GM12801 (cell line): ENCODE measurements around the gene PARD3.

Experiments
- CTCF ChIP-seq: IDR thresholded peaks from one replicate; pipeline ENCODE4 v1.5.1; 2011; ENCODE audit warnings: control low read depth; ENCODE audit not compliant: insufficient read length; ENCODE audit errors: extremely low read depth

The PARD3 gene

GRCh38 chr10:34638406-34639054 lies 176.6 kb downstream of the PARD3 start:
- TF ChIP-seq CTCF: peak; percentile 28

DNA sequence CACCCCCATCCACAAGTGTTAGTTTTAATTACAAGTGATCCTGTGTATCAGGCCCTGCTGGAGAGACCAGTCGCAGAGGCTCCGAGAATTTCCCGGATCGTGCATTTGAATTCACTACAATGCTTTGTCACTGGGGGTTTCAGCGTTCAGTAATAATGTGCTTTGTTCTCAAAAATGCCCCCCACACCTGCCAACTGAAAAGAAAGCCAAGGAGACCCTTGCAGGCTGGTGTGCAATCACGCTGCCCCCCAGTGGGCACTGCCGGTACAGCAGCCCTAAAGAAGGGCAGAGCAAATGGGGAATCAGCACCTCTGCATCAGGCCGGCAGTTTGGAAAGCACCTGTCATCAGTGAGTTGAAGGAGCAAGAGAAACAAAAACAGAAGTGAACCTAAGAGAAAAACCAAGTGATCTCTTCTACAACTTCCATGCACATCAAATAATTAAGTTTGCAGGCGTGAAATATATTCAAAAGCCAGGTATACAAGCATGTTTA lies 177.6 kb downstream of the PARD3 start:
- TF ChIP-seq CTCF: no peak

GRCh38 chr10:34635111-34635510 lies 180.0 kb downstream of the PARD3 start:
- no peak for TF ChIP-seq CTCF

GRCh38 chr10:34633374-34633773 lies 181.7 kb downstream of the PARD3 start:
- no peak for TF ChIP-seq CTCF

DNA sequence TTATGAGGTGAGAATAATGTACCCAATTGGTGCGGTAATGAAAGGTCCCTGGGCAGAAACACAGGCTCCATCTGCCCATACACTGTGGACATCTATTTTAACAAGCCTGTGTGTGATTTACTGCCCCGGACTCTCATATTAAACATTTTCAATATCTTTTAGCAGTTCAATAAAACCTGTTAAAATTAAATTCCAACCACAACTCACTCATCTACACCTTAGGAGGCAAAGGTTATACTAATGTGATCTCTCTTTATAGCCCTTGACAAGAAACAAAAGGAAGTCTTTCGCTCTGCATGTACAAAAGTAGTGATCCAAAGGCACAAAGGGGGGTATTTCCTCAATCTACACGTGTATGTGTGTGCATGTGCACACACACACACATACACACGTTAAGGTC lies 186.0 kb downstream of the PARD3 start:
- TF ChIP-seq CTCF: no peak

DNA sequence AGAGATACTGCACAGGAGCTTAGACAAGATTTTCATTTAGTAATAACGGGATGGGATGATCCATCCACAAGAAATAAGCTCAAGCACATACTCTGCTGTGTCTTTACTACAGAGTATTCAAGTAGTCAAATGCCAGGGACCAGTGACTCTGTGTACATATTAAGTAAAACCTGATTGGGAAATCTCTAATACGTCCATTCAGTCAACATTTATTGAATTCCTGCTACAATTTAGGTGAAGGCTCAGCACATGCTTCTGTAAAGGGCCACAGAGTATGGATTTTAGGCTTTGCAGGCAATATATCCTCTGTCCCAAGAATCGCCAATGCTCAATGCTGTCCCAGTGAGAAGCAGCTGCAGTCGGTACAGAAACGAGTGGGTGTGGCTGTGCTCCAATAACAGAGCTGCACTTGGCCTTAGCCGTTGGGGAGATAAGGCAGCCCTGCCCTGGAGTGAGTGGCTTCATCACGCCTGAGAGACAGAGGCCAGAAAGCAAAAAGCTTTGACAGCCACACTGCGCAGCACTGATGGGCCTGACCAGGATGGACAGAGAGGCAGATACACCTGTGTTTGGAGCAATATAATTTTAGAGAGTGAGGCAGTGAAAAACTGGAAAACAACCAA lies 186.8 kb downstream of the PARD3 start:
- no peak for TF ChIP-seq CTCF

GRCh38 chr10:34627741-34628140 lies 187.4 kb downstream of the PARD3 start:
- TF ChIP-seq CTCF: no peak
